Smooth muscle cell (in vitro differentiated cells): Measurements from ENCODE around the gene FARP1. TPM values are rescaled to one million over a fixed set of nuclear protein-coding genes. Genes with fewer than 3 reads are reported as not detected.

ENCODE experiments used
- DNase-seq: peaks from one replicate; lab custom pipeline; 2025; ENCODE audit not compliant: unreplicated experiment; lab: John Stamatoyannopoulos, UW
- H2AFZ ChIP-seq: fragments of 200-600 bp; sonication (generic); 2 replicates; pipeline ENCODE4 v1.6.0; 2016; ENCODE audit warnings: antibody characterized with exemption, low read depth, mild to moderate bottlenecking
- H3F3A ChIP-seq: fragments of 200-600 bp; sonication (generic); 2 replicates; pipeline ENCODE4 v1.6.0; 2017; ENCODE audit warnings: antibody characterized with exemption, low read depth
- H3K27ac ChIP-seq: fragments of 200-600 bp; sonication (generic); 2 replicates; pipeline ENCODE4 v1.5.1; 2016; ENCODE audit warnings: low read depth, mild to moderate bottlenecking
- H3K27me3 ChIP-seq: fragments of 200-600 bp; sonication (generic); 2 replicates; pipeline ENCODE4 v1.6.1; 2016; ENCODE audit warnings: low read depth, mild to moderate bottlenecking
- H3K36me3 ChIP-seq: fragments of 200-600 bp; sonication (generic); 2 replicates; pipeline ENCODE4 v1.5.1; 2016; ENCODE audit warnings: low read depth
- H3K4me1 ChIP-seq: fragments of 200-600 bp; sonication (generic); 2 replicates; pipeline ENCODE4 v1.5.1; 2016; ENCODE audit warnings: low read depth
- H3K4me2 ChIP-seq: fragments of 200-600 bp; sonication (generic); 2 replicates; pipeline ENCODE4 v1.6.0; 2016; ENCODE audit warnings: mild to moderate bottlenecking
- H3K4me3 ChIP-seq: fragments of 200-600 bp; sonication (generic); 2 replicates; pipeline ENCODE4 v1.5.1; 2016; ENCODE audit warnings: mild to moderate bottlenecking
- H3K79me2 ChIP-seq: fragments of 200-600 bp; sonication (generic); 2 replicates; pipeline ENCODE4 v1.6.0; 2016; ENCODE audit warnings: low read depth, mild to moderate bottlenecking
- H3K9ac ChIP-seq: fragments of 200-600 bp; sonication (generic); 2 replicates; pipeline ENCODE4 v1.6.0; 2016; ENCODE audit warnings: low read depth
- H3K9me3 ChIP-seq: fragments of 200-600 bp; sonication (generic); replicated peaks from 2 replicates; pipeline ENCODE4 v1.5.1; 2016; ENCODE audit warnings: low read depth
- H4K20me1 ChIP-seq: fragments of 200-600 bp; sonication (generic); 2 replicates; pipeline ENCODE4 v1.6.0; 2016; ENCODE audit warnings: low read depth
- WGBS: methylation state at CpG from one replicate; pipeline ENCODE4 v1.1.7; 2016; ENCODE audit warnings: low lambda C conversion rate; 5-methylcytosine and 5-hydroxymethylcytosine counted together
- polyA plus RNA-seq: library from polyadenylated mRNA; unstranded; fragments of >200 nt; fragmentation: Nextera tagmentation; extraction: Ambion mirVana; gene quantifications from 2 replicates; pipeline ENCODE4 v1.2.1, GENCODE V29; 2016
- total RNA-seq: library from RNA; depleted of rRNA; stranded (reverse); fragments of >200 nt; gene quantifications from 2 replicates; pipeline ENCODE4 v1.2.3, GENCODE V29; 2014
- TF ChIP-seq, protein P1 (sequence below): fragments of 200-600 bp; sonication (generic); IDR thresholded peaks from 2 replicates; pipeline ENCODE4 v1.5.1; 2017; ENCODE audit warnings: borderline replicate concordance, mild to moderate bottlenecking, antibody characterized with exemption; ENCODE audit not compliant: insufficient read depth, poor library complexity, severe bottlenecking

The FARP1 gene
- total and polyA plus RNA-seq, 2 experiments from 2014 or later, result 59.4 to 104 TPM

GRCh38 chr13:98240974-98241373 lies 98.1 kb downstream of the FARP1 start:
- peaks cover 48% of the 10 kb centered on the region for H3K79me2 ChIP-seq
- H3K9ac ChIP-seq, result no peak overlapping the region
- H3K4me1 ChIP-seq, result no peaks in the 10 kb centered on the region
- 99% methylated on average over 11 of the region's 11 CpGs for WGBS
- H2AFZ ChIP-seq, result no peak overlapping the region
- TF ChIP-seq, protein P1, sequence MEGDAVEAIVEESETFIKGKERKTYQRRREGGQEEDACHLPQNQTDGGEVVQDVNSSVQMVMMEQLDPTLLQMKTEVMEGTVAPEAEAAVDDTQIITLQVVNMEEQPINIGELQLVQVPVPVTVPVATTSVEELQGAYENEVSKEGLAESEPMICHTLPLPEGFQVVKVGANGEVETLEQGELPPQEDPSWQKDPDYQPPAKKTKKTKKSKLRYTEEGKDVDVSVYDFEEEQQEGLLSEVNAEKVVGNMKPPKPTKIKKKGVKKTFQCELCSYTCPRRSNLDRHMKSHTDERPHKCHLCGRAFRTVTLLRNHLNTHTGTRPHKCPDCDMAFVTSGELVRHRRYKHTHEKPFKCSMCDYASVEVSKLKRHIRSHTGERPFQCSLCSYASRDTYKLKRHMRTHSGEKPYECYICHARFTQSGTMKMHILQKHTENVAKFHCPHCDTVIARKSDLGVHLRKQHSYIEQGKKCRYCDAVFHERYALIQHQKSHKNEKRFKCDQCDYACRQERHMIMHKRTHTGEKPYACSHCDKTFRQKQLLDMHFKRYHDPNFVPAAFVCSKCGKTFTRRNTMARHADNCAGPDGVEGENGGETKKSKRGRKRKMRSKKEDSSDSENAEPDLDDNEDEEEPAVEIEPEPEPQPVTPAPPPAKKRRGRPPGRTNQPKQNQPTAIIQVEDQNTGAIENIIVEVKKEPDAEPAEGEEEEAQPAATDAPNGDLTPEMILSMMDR, result no peak
- H3K27ac ChIP-seq, result no peak overlapping the region
- H4K20me1 ChIP-seq, result peaks cover 42% of the 10 kb centered on the region
- no peaks in the 10 kb centered on the region for H3K27me3 ChIP-seq
- H3K4me3 ChIP-seq, result no peak overlapping the region
- no peaks in the 10 kb centered on the region for H3K36me3 ChIP-seq
- H3F3A ChIP-seq, result no peaks in the 10 kb centered on the region
- no peaks in the 10 kb centered on the region for H3K9me3 ChIP-seq
- DNase-seq, result no peak
- no peak overlapping the region for H3K4me2 ChIP-seq

DNA sequence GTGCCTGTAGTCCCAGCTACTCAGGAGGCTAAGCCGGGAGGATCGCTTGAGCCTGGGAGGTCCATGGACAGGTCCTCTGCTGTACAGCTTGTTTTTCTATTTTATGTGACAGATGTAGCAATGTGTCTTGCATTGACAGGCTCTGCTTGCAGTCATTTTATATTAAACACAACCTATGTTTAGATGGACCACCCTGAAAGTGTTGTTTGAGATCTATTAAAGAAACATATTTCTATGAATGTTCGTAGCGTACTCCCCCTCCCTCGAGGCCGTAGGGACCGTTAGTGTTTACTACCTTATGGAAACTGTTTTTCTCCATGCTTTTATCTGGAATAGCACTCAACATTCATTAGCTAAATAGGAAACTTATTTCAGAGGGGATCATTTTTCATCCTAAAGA lies 99.1 kb downstream of the FARP1 start:
- no peaks in the 10 kb centered on the region for H3F3A ChIP-seq

DNA sequence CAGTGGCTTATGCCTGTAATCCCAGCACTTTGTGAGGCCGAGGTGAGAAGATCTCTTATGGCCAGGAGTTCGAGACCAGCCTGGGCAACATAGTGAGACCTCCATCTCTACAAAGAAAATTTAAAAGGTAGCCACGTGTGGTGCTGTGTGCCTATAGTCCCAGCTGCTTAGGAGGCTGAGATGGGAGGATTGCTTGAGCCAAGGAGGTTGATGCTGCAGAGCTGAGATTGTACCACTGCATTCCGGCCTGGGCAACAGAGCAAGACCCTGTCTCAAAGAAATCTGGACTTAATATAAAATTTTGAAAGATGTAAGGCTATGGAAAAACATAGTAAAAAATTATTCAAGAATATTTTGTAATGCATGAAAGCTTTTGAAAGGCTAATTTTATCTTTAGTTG lies 99.5 kb downstream of the FARP1 start:
- WGBS, result 93% methylated on average over 4 of the region's 4 CpGs
- no peak overlapping the region for H3K4me3 ChIP-seq
- H3K79me2 ChIP-seq, result peaks cover 52% of the 10 kb centered on the region
- no peak overlapping the region for H3K27ac ChIP-seq
- no peaks in the 10 kb centered on the region for H3K9me3 ChIP-seq
- DNase-seq, result no peak
- TF ChIP-seq, protein P1, result no peak
- H2AFZ ChIP-seq, result no peak overlapping the region
- H3K36me3 ChIP-seq, result no peaks in the 10 kb centered on the region
- no peaks in the 10 kb centered on the region for H3K27me3 ChIP-seq
- H4K20me1 ChIP-seq, result peaks cover 42% of the 10 kb centered on the region
- no peaks in the 10 kb centered on the region for H3K4me1 ChIP-seq
- H3F3A ChIP-seq, result no peaks in the 10 kb centered on the region
- H3K4me2 ChIP-seq, result no peak overlapping the region
- no peak overlapping the region for H3K9ac ChIP-seq

More for the DNA sequence above, 99.1 kb downstream of the FARP1 start:
- WGBS, result 91% methylated on average over 7 of the region's 7 CpGs
- H3K4me1 ChIP-seq, result no peaks in the 10 kb centered on the region
- H3K27me3 ChIP-seq, result no peaks in the 10 kb centered on the region
- H4K20me1 ChIP-seq, result peaks cover 42% of the 10 kb centered on the region
- TF ChIP-seq, protein P1, result no peak
- no peak overlapping the region for H3K4me3 ChIP-seq
- H3K79me2 ChIP-seq, result peaks cover 52% of the 10 kb centered on the region
- H2AFZ ChIP-seq, result no peak overlapping the region
- H3K9ac ChIP-seq, result no peak overlapping the region
- no peaks in the 10 kb centered on the region for H3K9me3 ChIP-seq
- H3K27ac ChIP-seq, result no peak overlapping the region
- DNase-seq, result no peak
- H3K36me3 ChIP-seq, result no peaks in the 10 kb centered on the region
- H3K4me2 ChIP-seq, result no peak overlapping the region

DNA sequence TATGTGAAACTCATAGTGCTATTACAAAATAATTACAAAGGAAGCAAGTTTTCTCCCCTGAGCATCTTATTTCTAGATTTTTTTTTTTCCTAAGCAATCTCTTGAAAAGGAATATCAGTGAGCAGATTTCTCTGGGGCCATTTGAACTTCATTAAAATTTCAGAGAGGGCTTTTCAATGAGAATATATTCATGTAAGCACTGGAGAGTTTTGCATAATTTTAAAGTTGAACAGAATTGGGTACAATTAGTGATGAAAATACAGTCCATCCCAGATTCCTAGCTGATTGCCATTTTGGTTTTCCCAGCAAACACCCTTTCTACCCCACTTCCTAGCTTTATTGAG lies 101.0 kb downstream of the FARP1 start:
- H3K27ac ChIP-seq, result no peak overlapping the region
- H4K20me1 ChIP-seq, result peaks cover 43% of the 10 kb centered on the region
- H3K9me3 ChIP-seq, result no peaks in the 10 kb centered on the region
- no peak overlapping the region for H2AFZ ChIP-seq
- H3K4me2 ChIP-seq, result no peak overlapping the region
- no peak overlapping the region for H3K9ac ChIP-seq
- TF ChIP-seq, protein P1, result no peak
- H3K27me3 ChIP-seq, result no peaks in the 10 kb centered on the region
- no peaks in the 10 kb centered on the region for H3K4me1 ChIP-seq
- H3K4me3 ChIP-seq, result no peak overlapping the region
- H3K79me2 ChIP-seq, result peaks cover 46% of the 10 kb centered on the region
- H3K36me3 ChIP-seq, result no peaks in the 10 kb centered on the region
- DNase-seq, result no peak
- no peaks in the 10 kb centered on the region for H3F3A ChIP-seq
